Measurements from ENCODE around the gene ZBTB4.

ZBTB4 gene

GRCh38 chr17:7512105-7512504, 32.7 kb upstream of the ZBTB4 start:
- TF ChIP-seq NFIC (IDR thresholded peaks at IDR 0.05): no peak
- TF ChIP-seq, protein P1, sequence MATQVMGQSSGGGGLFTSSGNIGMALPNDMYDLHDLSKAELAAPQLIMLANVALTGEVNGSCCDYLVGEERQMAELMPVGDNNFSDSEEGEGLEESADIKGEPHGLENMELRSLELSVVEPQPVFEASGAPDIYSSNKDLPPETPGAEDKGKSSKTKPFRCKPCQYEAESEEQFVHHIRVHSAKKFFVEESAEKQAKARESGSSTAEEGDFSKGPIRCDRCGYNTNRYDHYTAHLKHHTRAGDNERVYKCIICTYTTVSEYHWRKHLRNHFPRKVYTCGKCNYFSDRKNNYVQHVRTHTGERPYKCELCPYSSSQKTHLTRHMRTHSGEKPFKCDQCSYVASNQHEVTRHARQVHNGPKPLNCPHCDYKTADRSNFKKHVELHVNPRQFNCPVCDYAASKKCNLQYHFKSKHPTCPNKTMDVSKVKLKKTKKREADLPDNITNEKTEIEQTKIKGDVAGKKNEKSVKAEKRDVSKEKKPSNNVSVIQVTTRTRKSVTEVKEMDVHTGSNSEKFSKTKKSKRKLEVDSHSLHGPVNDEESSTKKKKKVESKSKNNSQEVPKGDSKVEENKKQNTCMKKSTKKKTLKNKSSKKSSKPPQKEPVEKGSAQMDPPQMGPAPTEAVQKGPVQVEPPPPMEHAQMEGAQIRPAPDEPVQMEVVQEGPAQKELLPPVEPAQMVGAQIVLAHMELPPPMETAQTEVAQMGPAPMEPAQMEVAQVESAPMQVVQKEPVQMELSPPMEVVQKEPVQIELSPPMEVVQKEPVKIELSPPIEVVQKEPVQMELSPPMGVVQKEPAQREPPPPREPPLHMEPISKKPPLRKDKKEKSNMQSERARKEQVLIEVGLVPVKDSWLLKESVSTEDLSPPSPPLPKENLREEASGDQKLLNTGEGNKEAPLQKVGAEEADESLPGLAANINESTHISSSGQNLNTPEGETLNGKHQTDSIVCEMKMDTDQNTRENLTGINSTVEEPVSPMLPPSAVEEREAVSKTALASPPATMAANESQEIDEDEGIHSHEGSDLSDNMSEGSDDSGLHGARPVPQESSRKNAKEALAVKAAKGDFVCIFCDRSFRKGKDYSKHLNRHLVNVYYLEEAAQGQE (IDR thresholded peaks at IDR 0.05; ENCODE audit: low read depth): no peak
- no peak for TF ChIP-seq RAD21 (IDR thresholded peaks at IDR 0.05; ENCODE audit: low read depth)
- no peak for TF ChIP-seq CEBPB (IDR thresholded peaks at IDR 0.05)
- no peak for TF ChIP-seq FOXM1 (IDR thresholded peaks at IDR 0.05; ENCODE audit: borderline replicate concordance, low read depth)
- TF ChIP-seq EGR1 (IDR thresholded peaks at IDR 0.05): no peak
- no peak for TF ChIP-seq EP300 (IDR thresholded peaks at IDR 0.05; ENCODE audit: borderline replicate concordance)
- TF ChIP-seq, protein P2, sequence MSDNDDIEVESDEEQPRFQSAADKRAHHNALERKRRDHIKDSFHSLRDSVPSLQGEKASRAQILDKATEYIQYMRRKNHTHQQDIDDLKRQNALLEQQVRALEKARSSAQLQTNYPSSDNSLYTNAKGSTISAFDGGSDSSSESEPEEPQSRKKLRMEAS (IDR thresholded peaks at IDR 0.05): no peak
- no peak for TF ChIP-seq TAF1 (IDR thresholded peaks at IDR 0.05; ENCODE audit: low read depth)
- no peak for TF ChIP-seq TCF12 (IDR thresholded peaks at IDR 0.05; ENCODE audit: low read depth)
- TF ChIP-seq ZBTB7A (IDR thresholded peaks at IDR 0.05; ENCODE audit: low read depth): no peak
- no peak for TF ChIP-seq CREB1 (IDR thresholded peaks at IDR 0.05; ENCODE audit: low read depth)
- TF ChIP-seq, protein P3, sequence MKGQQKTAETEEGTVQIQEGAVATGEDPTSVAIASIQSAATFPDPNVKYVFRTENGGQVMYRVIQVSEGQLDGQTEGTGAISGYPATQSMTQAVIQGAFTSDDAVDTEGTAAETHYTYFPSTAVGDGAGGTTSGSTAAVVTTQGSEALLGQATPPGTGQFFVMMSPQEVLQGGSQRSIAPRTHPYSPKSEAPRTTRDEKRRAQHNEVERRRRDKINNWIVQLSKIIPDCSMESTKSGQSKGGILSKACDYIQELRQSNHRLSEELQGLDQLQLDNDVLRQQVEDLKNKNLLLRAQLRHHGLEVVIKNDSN (IDR thresholded peaks at IDR 0.05): no peak
- no peak for TF ChIP-seq YY1 (IDR thresholded peaks at IDR 0.05; ENCODE audit: low read depth)
- TF ChIP-seq TEAD4 (IDR thresholded peaks at IDR 0.05): no peak

- no peak for TF ChIP-seq EGR1 (IDR thresholded peaks at IDR 0.05)
- no peak for TF ChIP-seq TEAD4 (IDR thresholded peaks at IDR 0.05)
- TF ChIP-seq, protein P3 (IDR thresholded peaks at IDR 0.05): no peak
- no peak for TF ChIP-seq CREB1 (IDR thresholded peaks at IDR 0.05; ENCODE audit: low read depth)
- no peak for TF ChIP-seq CEBPB (IDR thresholded peaks at IDR 0.05)
- TF ChIP-seq, protein P2 (IDR thresholded peaks at IDR 0.05): no peak
- no peak for TF ChIP-seq YY1 (IDR thresholded peaks at IDR 0.05; ENCODE audit: low read depth)
- no peak for TF ChIP-seq NFIC (IDR thresholded peaks at IDR 0.05)
- TF ChIP-seq EP300 (IDR thresholded peaks at IDR 0.05; ENCODE audit: borderline replicate concordance): no peak
- TF ChIP-seq RAD21 (IDR thresholded peaks at IDR 0.05; ENCODE audit: low read depth): no peak
- no peak for TF ChIP-seq ZBTB7A (IDR thresholded peaks at IDR 0.05; ENCODE audit: low read depth)
- TF ChIP-seq FOXM1 (IDR thresholded peaks at IDR 0.05; ENCODE audit: borderline replicate concordance, low read depth): no peak
- TF ChIP-seq TAF1 (IDR thresholded peaks at IDR 0.05; ENCODE audit: low read depth): no peak
- no peak for TF ChIP-seq TCF12 (IDR thresholded peaks at IDR 0.05; ENCODE audit: low read depth)
- TF ChIP-seq, protein P1 (IDR thresholded peaks at IDR 0.05; ENCODE audit: low read depth): no peak
Observed at GRCh38 chr17:7511108-7511507, 31.7 kb upstream of the ZBTB4 start.

- TF ChIP-seq, protein P1 (IDR thresholded peaks at IDR 0.05; ENCODE audit: low read depth): no peak
- TF ChIP-seq TEAD4 (IDR thresholded peaks at IDR 0.05) (no peak), NFIC (IDR thresholded peaks at IDR 0.05) (no peak), CEBPB (IDR thresholded peaks at IDR 0.05) (no peak), TCF12 (IDR thresholded peaks at IDR 0.05; ENCODE audit: low read depth) (no peak), TAF1 (IDR thresholded peaks at IDR 0.05; ENCODE audit: low read depth) (no peak), EP300 (IDR thresholded peaks at IDR 0.05; ENCODE audit: borderline replicate concordance) (no peak), ZBTB7A (IDR thresholded peaks at IDR 0.05; ENCODE audit: low read depth) (no peak), EGR1 (IDR thresholded peaks at IDR 0.05) (no peak)
- TF ChIP-seq, protein P3 (IDR thresholded peaks at IDR 0.05): no peak
Observed at GRCh38 chr17:7509937-7510336, 30.5 kb upstream of the ZBTB4 start.

GRCh38 chr17:7508846-7509245, 29.4 kb upstream of the ZBTB4 start:
- TF ChIP-seq CEBPB (IDR thresholded peaks at IDR 0.05): no peak
- no peak for TF ChIP-seq YY1 (IDR thresholded peaks at IDR 0.05; ENCODE audit: low read depth)
- no peak for TF ChIP-seq EGR1 (IDR thresholded peaks at IDR 0.05)
- TF ChIP-seq, protein P2 (IDR thresholded peaks at IDR 0.05): no peak
- TF ChIP-seq, protein P3 (IDR thresholded peaks at IDR 0.05): no peak
- no peak for TF ChIP-seq FOXM1 (IDR thresholded peaks at IDR 0.05; ENCODE audit: borderline replicate concordance, low read depth)
- TF ChIP-seq RAD21 (IDR thresholded peaks at IDR 0.05; ENCODE audit: low read depth): no peak
